ENCODE results near the gene RALGAPA1.

DNA sequence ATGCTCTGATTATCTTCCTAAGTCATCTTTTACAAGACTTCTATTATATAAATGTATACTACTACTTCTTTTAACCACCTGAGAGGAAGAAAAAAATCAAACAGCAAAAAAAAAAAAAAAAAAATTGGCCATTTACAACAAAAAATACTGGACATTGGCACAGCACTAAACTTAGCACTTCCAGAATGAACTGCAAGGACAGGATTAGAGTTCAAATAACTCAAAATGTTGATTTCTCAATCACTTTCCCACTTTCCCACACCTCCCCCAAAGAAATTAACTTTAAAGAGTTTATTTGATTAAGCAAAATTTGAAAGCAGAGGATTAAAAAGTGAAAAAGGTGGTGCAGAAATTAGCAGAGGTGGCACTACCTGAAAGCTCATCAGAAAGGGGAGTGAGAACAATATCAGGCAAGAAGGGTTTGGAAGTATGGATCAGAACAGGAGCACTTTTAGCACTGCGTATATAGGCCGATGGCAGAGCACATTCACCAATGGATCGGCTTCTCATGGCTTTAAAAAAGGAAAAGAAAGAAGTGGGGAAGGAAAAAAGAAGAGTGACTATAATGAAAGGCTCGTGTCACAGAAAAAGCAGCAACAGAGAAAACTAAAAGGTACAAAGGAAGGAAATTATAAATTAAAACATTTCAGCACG lies 109.2 kb downstream of the RALGAPA1 start:
- TF ChIP-seq, protein P1, sequence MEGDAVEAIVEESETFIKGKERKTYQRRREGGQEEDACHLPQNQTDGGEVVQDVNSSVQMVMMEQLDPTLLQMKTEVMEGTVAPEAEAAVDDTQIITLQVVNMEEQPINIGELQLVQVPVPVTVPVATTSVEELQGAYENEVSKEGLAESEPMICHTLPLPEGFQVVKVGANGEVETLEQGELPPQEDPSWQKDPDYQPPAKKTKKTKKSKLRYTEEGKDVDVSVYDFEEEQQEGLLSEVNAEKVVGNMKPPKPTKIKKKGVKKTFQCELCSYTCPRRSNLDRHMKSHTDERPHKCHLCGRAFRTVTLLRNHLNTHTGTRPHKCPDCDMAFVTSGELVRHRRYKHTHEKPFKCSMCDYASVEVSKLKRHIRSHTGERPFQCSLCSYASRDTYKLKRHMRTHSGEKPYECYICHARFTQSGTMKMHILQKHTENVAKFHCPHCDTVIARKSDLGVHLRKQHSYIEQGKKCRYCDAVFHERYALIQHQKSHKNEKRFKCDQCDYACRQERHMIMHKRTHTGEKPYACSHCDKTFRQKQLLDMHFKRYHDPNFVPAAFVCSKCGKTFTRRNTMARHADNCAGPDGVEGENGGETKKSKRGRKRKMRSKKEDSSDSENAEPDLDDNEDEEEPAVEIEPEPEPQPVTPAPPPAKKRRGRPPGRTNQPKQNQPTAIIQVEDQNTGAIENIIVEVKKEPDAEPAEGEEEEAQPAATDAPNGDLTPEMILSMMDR (IDR thresholded peaks at IDR 0.05; ENCODE audit: low read length) = no peak
- no peak for TF ChIP-seq EZH2 (IDR thresholded peaks at IDR 0.05; ENCODE audit: borderline replicate concordance, low read length)
